Thoracic aorta (tissue), 2 donors: ENCODE data around the gene TBL1XR1. TPM values are rescaled to one million over a fixed set of nuclear protein-coding genes. Genes with fewer than 3 reads are reported as not detected.

Experiments used
- ATAC-seq: fragments of 150-250 bp; one replicate; pipeline ENCODE4 v1.8.0; 2017; ENCODE audit warnings: low read depth; ENCODE audit not compliant: insufficient number of reproducible peaks, low FRiP score
- DNase-seq: peaks from one replicate; pipeline ENCODE4 v3.0.0-alpha.2; 2020; ENCODE audit warnings: low spot score
- H3K27ac ChIP-seq, 2 donors: fragments of 200-600 bp; sonication (generic); 1 replicate in 1 of 2; 2 replicates in 1 of 2; pipeline ENCODE4 v1.5.1; 2016; ENCODE audit warnings: mild to moderate bottlenecking in 2 of 2, moderate library complexity in 2 of 2
- H3K27me3 ChIP-seq: fragments of 200-600 bp; sonication (generic); replicated peaks from 2 replicates; pipeline ENCODE4 v1.6.0; 2016; ENCODE audit warnings: mild to moderate bottlenecking; ENCODE audit not compliant: insufficient read depth
- H3K36me3 ChIP-seq: fragments of 200-600 bp; sonication (generic); one replicate; pipeline ENCODE4 v1.5.1; 2016
- H3K4me1 ChIP-seq, 2 donors: fragments of 200-600 bp; sonication (generic); 1 replicate in 1 of 2; 2 replicates in 1 of 2; pipeline versions ENCODE4 v1.5.1 to v1.6.0; 2016; ENCODE audit warnings: low read depth in 2 of 2, mild to moderate bottlenecking in 1 of 2; ENCODE audit not compliant: control insufficient read depth in 1 of 2
- H3K4me3 ChIP-seq: fragments of 200-600 bp; sonication (generic); 2 replicates; pipeline ENCODE4 v1.5.1; 2016; ENCODE audit warnings: mild to moderate bottlenecking
- H3K9me3 ChIP-seq: fragments of 200-600 bp; sonication (generic); 2 replicates; pipeline ENCODE4 v1.5.1; 2016
- CTCF ChIP-seq: fragments of 200-600 bp; sonication (generic); IDR thresholded peaks from one replicate; pipeline ENCODE4 v1.5.1; 2019; ENCODE audit warnings: antibody characterized with exemption
- total RNA-seq, 2 donors: library from RNA; depleted of rRNA; stranded (reverse); fragments of >200 nt; gene quantifications; one replicate each; pipeline versions ENCODE4 v1.1.0 to v1.2.3, GENCODE V29; 2016

Gene TBL1XR1
- total RNA-seq, 2 donors from 2014 or later = 67.0 to 109 TPM

GRCh38 chr3:177089110-177089509 is 108.2 kb downstream of the TBL1XR1 start:
- no peak for ATAC-seq

GRCh38 chr3:177085794-177086193 is 111.5 kb downstream of the TBL1XR1 start:
- H3K9me3 ChIP-seq = no peaks in the 10 kb centered on the region
- no peaks in the 10 kb centered on the region for H3K36me3 ChIP-seq
- no peak for TF ChIP-seq CTCF
- ATAC-seq (no peak), DNase-seq (no peak)
- H3K4me1 ChIP-seq = peaks cover 38 to 50% of the 10 kb centered on the region in 2 donors
- no peak overlapping the region for H3K4me3 ChIP-seq
- H3K27me3 ChIP-seq = no peaks in the 10 kb centered on the region
- H3K27ac ChIP-seq = no peak overlapping the region

More at GRCh38 chr3:177089110-177089509, 108.2 kb downstream of the TBL1XR1 start:
- DNase-seq = no peak
- Histone ChIP-seq H3K4me3 (no peak overlapping the region), H3K36me3 (no peaks in the 10 kb centered on the region), H3K4me1 (peaks cover 38 to 50% of the 10 kb centered on the region in 2 donors), H3K27ac (no peak overlapping the region), H3K27me3 (no peaks in the 10 kb centered on the region), H3K9me3 (no peaks in the 10 kb centered on the region)
- TF ChIP-seq CTCF = no peak

- ATAC-seq (no peak), DNase-seq (no peak)
- no peak for TF ChIP-seq CTCF
- Histone ChIP-seq H3K9me3 (no peaks in the 10 kb centered on the region), H3K36me3 (no peaks in the 10 kb centered on the region), H3K4me3 (no peak overlapping the region), H3K4me1 (peaks cover 35 to 52% of the 10 kb centered on the region in 2 donors), H3K27me3 (no peaks in the 10 kb centered on the region), H3K27ac (no peak overlapping the region)
Measured at GRCh38 chr3:177084616-177085015, 112.7 kb downstream of the TBL1XR1 start.

- DNase-seq (no peak), ATAC-seq (no peak)
- Histone ChIP-seq H3K4me1 (peaks cover 5 to 32% of the 10 kb centered on the region in 2 donors), H3K27me3 (no peaks in the 10 kb centered on the region), H3K9me3 (no peaks in the 10 kb centered on the region), H3K36me3 (no peaks in the 10 kb centered on the region), H3K27ac (no peak overlapping the region), H3K4me3 (no peak overlapping the region)
- no peak for TF ChIP-seq CTCF
Measured at GRCh38 chr3:177080122-177080521, 117.2 kb downstream of the TBL1XR1 start.

GRCh38 chr3:177079684-177080083 is 117.6 kb downstream of the TBL1XR1 start:
- Histone ChIP-seq H3K4me1 (peaks cover 3 to 32% of the 10 kb centered on the region in 2 donors), H3K27me3 (no peaks in the 10 kb centered on the region), H3K27ac (no peak overlapping the region), H3K36me3 (no peaks in the 10 kb centered on the region), H3K9me3 (no peaks in the 10 kb centered on the region), H3K4me3 (no peak overlapping the region)
- no peak for TF ChIP-seq CTCF
- DNase-seq (no peak), ATAC-seq (no peak)
